ENCODE data around the gene DACT2.

The DACT2 gene

DNA sequence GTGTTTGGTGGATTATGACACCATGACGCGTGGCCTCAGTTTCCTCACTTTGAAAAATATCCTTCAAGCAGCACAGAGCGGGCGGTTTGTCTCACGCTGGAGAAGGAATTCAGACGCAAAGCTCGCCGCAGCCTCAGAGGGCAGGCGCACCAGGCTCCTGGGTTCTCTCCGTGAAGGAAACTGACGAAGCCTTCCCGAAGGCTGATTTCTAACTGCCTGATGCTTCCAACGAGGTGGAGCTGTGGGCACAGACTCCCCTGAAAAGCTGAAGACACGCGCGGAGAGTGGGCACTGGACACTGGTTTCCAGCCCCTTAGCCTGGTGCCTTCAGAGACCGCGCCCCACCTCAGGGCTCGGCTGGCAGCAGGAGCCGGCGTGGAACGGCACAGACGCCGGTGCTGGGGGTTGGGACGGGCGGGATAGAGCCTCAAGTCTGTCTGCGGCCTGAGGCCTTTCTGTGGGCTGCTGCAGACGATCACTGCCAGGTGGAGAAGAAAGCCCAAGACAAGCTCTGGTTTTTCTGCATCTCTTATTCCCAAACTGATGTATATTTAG, 56.1 kb downstream of the DACT2 start:
- no peak for DNase-seq

DNA sequence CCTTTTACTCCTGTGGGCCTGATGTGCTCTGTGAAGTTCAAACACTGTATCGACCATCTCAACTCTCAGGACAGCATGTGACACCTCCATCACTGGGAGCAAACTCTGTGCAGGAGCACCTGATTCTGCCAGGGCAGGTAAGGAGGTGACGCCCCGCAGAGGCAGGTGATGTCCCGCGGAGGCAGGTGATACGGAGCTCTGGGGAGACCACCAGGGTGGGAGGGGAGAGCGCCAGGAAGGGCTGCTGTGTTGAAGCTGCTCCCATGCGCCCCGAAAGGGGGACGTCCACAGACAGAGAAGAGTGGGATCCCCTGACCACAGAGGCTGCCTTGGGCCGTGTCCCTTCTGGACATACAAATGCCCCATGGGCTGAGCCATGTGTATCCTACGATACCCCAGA, 58.3 kb downstream of the DACT2 start:
- DNase-seq: no peak

DNA sequence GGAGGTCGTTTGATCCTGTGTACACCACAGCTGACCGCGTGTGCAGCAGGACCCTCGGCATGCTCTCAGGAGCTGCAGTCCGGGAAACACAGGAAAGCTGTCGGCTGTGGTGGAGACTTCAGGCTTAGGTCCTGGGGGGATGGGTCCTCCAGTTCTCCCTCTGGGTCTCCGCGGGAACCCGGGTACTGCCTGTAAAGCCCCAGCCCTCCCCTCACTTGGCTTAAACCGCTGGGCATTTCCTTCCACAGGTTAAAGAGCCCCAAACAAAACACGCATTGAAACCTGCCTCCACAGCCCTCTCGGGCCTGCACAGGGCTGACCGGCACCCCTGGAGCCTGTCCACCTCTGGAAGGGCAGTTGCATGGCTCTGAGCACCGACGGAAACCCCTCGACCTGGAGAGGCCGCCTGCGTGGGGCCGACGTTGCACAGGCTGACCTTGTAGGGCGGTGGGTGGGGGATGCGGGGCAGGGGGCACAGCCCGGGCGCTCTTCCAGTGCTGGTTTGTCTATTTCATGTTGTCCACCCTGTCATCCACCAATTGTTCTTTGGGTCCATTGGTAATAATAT, 59.1 kb downstream of the DACT2 start:
- no peak for DNase-seq

DNA sequence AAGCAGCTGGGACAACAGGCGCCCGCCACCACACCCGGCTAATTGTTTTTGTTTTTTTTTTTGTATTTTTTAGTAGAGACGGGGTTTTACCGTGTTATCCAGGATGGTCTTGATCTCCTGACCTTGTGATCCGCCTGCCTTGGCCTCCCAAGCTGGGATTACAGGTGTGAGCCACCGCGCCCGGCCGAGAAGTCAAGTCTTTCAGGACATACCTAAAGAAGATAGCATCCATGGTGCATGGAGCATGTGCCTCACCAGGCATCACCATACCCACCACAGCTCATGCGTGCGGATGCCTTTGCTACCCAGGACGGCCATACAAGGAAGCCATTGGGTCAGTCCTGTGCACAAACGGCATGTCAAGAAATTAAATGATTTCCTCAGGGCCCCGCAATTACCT, 60.8 kb downstream of the DACT2 start:
- DNase-seq: no peak

DNA sequence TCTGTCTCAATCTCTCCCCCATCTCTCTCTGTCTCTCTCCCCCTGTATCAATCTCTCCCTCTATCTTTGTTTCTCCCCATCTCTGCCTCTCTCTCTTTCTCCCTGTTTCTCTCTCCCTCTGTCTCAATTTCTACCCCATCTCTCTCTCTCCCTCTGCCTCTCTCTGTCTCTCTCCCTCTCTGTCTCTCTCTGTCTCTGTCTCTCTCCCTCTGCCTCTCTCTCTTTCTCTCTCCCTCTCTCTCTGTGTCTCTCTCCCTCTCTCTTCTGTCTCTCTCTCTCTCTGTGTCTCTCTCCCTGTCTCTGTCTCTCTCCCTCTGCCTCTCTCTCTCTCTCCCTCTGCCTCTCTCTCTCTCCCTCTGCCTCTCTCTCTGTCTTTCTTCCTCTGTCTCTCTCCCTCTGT, 62.6 kb downstream of the DACT2 start:
- DNase-seq: no peak
